OCI-LY3 (cell line): ENCODE measurements around the gene PTPRM.

Source experiments
- EZH2phosphoT487 ChIP-seq: fragments of 200-600 bp; shearing (Covaris generic); IDR thresholded peaks from 2 replicates; pipeline ENCODE4 v1.6.1; 2018; ENCODE audit warnings: antibody characterized with exemption, mixed run types, low read depth
- TF ChIP-seq, protein P1 (sequence below): fragments of 200-600, 300-600 bp; sonication (generic); IDR thresholded peaks from 2 replicates; pipeline ENCODE4 v1.5.1; 2014; ENCODE audit warnings: antibody characterized with exemption, low read length, low read depth

DNA sequence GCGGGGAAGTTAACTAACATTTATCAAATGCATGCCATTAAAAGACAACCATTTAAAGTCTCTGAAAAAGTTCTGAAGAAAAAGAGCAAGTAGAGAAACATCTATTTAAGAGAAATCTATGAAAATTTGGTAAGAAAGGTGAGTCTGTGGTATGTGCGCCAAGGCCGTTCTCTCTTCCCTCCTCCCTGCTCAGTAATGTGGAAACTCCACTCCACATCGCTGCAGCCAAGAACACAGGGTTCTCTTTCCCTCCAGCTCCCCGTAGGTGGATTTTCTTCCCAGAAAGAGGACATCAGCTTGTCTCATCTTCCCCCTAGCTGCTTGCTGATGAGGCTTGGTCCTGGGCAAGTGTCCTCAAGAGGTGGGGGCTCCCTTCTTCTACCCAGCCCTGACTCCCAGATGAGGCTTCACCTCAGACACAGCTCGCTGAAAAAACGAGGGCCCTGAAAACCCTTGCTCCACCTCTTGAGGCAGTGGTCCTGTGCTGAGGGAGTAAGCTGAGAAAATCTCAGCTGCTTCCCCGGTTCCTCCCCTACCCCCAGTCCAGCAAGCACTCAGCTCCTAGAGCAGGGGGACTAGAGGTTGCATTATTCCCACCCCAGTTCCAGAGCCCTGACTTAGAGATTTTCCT, 45.8 kb upstream of the PTPRM start:
- TF ChIP-seq, protein P1, sequence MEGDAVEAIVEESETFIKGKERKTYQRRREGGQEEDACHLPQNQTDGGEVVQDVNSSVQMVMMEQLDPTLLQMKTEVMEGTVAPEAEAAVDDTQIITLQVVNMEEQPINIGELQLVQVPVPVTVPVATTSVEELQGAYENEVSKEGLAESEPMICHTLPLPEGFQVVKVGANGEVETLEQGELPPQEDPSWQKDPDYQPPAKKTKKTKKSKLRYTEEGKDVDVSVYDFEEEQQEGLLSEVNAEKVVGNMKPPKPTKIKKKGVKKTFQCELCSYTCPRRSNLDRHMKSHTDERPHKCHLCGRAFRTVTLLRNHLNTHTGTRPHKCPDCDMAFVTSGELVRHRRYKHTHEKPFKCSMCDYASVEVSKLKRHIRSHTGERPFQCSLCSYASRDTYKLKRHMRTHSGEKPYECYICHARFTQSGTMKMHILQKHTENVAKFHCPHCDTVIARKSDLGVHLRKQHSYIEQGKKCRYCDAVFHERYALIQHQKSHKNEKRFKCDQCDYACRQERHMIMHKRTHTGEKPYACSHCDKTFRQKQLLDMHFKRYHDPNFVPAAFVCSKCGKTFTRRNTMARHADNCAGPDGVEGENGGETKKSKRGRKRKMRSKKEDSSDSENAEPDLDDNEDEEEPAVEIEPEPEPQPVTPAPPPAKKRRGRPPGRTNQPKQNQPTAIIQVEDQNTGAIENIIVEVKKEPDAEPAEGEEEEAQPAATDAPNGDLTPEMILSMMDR, result no peak
- TF ChIP-seq EZH2phosphoT487, result no peak
